Renal cortex interstitium (tissue), 11 donors: ENCODE data around the gene SYNE4. TPM values are rescaled to one million over a fixed set of nuclear protein-coding genes. Genes with fewer than 3 reads are reported as not detected.
"Not testable (repeated sequence)": the region's sequence is repeated elsewhere in the genome, so short reads cannot be mapped to it uniquely, and the experiment has no call there.

Experiments used
- DNase-seq, 11 donors: peaks; one replicate each; pipeline ENCODE4 v3.0.0-alpha.2; 2013; ENCODE audit warnings: low read depth in 9 of 11, low spot score in 4 of 11; ENCODE audit errors: extremely low read depth in 1 of 11
- polyA plus RNA-seq, 3 donors: library from polyadenylated mRNA; unstranded; fragments of 120-200 nt; gene quantifications; one replicate each; pipeline ENCODE4 v1.2.1, GENCODE V29; 2013; ENCODE audit not compliant: insufficient read length in 3 of 3

SYNE4 gene
- polyA plus RNA-seq, 3 donors = 9.8 to 16.4 (median 11.8) TPM

DNA sequence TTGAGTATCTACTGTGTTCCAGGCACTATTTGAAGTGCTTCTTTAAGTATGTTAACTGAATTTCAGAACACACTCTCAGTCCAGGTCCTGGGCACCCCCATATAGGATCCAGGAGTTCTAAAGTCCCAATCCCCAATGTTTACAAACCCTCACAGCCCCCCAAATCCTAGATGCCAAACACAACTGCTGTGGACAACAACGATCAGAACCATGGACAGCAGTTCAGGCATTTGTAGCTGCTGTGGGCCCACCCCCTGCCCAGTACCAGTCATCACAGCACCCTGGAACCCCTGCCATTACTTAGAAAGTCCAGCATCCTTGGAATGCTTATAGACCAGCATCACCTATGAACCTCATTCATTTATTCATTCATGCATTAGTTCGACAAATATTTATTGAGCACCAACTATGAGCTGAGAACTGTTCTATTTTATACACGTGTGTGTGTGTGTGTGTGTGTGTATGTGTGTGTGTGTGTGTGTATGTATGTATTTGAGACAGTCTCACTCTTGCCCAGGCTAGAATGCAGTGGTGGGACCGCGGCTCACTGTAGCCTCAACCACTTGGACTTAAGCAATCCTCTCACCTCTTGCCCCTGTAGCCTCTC lies 32.9 kb downstream of the SYNE4 start:
- DNase-seq = peak in 1 of 11 donors; percentile 20

DNA sequence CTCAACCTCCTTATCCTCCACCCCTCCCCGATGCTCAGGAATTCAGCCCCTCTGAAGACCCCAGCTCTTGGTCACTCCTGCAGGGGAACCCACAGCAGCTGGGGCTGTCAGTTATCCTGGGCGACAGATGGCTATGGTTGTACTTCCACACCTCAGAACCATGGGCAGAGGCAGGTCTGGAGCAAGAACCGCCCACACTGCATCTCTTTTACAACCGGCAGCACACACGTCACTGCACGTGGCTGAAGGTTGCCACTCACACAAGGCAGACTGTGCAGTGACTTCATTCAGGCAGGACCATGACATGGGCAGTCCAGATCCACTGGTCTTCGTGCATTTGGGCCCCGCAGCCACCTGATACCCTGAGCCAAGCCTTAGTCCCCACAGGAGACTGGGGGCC lies 35.1 kb downstream of the SYNE4 start:
- DNase-seq = no peak

DNA sequence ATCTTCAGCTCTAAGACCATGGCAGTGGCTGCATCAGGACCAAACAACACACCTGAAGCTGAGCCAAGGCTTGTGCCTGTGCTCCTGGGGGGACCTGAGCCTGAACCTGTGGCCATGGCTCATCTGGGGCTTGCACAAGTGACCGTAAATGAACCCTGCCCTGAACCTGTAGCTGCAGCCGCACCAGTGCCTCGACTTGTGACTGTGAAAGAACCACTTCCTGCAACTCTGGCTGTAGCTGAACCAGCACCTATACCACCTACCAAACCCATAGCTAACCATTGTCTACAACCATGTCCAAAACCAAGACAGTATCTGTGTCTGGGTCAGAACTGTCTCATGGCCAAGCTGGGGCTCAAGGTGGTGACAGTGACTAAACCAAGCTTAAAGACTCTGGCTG lies 41.8 kb downstream of the SYNE4 start:
- no peak for DNase-seq

DNA sequence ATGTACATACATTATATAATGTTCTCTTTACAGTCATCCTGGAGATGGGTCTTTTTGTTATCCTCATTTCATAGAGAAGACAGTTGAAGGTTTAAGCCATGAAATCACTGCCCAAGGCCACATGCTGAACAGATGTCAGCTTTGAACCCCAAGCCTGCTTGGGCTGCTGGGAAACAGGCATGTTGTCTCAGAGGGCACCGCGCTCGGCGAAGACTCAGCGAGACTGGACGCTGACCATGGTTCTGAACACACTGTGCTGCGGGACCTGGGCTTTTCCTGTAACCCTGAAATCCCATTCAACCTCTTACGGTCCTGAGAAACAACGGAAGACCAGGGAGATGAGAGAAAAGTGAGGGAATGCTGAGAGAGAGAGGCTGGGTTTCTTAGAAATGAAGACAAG lies 45.1 kb downstream of the SYNE4 start:
- peak; percentile 45 to 81 (median 66) for DNase-seq

- no peak for DNase-seq
Observed at GRCh38 chr19:35960432-35960972, 48.1 kb downstream of the SYNE4 start.

GRCh38 chr19:35959968-35960320 lies 48.7 kb downstream of the SYNE4 start:
- no peak for DNase-seq

GRCh38 chr19:35959040-35959967 lies 49.3 kb downstream of the SYNE4 start:
- no peak for DNase-seq

DNA sequence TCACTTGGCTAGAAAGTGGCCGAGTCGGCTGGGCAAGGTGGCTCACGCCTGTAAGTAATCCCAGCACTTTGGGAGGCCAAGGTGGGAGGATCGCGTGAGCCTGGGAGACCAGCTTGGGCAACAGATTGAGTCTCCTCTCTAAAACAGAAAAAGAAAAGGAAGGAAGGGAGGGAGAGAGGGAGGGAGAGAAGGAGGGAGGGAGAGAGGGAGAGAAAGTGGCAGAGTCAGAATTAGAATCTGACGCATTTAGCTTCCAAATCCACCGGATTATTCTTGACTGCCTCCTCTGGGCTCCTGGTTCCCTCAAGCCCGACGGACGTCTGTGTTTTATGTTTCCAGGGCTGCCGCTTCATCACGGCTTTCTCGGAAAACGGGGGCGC lies 50.0 kb downstream of the SYNE4 start:
- no peak for DNase-seq

- DNase-seq = not testable (repeated sequence)
Observed at GRCh38 chr19:35957411-35957810, 51.2 kb downstream of the SYNE4 start.

GRCh38 chr19:35955881-35956634 lies 52.6 kb downstream of the SYNE4 start:
- DNase-seq = no peak

Other genes starting within 250 kb of the SYNE4 start
- 10 to 100 TPM; 17.7 to 45.7 (median 33.6) TPM for gene ARHGAP33, start 233.2 kb downstream of the SYNE4 start, polyA plus RNA-seq
- 10 to 100 TPM; 28.7 to 50.1 (median 42.4) TPM for gene PRODH2, start 196.0 kb downstream of the SYNE4 start, polyA plus RNA-seq
- gene NPHS1, start 156.3 kb downstream of the SYNE4 start, polyA plus RNA-seq = 100 to 1,000 TPM; 138 to 184 (median 158) TPM
- gene KIRREL2, start 151.9 kb downstream of the SYNE4 start, polyA plus RNA-seq = 10 to 100 TPM in 1 of 3 donors, 1 to 10 TPM in 2; 9.5 to 12.0 (median 9.6) TPM
- 10 to 100 TPM; 24.2 to 27.4 (median 27.3) TPM for gene APLP1, start 140.2 kb downstream of the SYNE4 start, polyA plus RNA-seq
- 1 to 10 TPM; 2.4 to 5.9 (median 3.6) TPM for gene NFKBID, start 108.3 kb downstream of the SYNE4 start, polyA plus RNA-seq
- 1 to 10 TPM; 3.3 to 5.4 (median 5.3) TPM for gene HCST, start 106.3 kb downstream of the SYNE4 start, polyA plus RNA-seq
- 10 to 100 TPM in 2 of 3 donors, 1 to 10 TPM in 1; 9.0 to 14.3 (median 11.9) TPM for gene TYROBP, start 100.5 kb downstream of the SYNE4 start, polyA plus RNA-seq
- 10 to 100 TPM in 2 of 3 donors, 1 to 10 TPM in 1; 8.2 to 13.9 (median 13.3) TPM for gene LRFN3, start 72.4 kb downstream of the SYNE4 start, polyA plus RNA-seq
- gene SDHAF1, start 13.6 kb downstream of the SYNE4 start, polyA plus RNA-seq = 10 to 100 TPM; 10.6 to 15.7 (median 15.3) TPM
- gene ALKBH6, start 5.4 kb upstream of the SYNE4 start, polyA plus RNA-seq = 10 to 100 TPM; 14.0 to 15.8 (median 15.4) TPM
- gene CLIP3, start 24.1 kb upstream of the SYNE4 start, polyA plus RNA-seq = 10 to 100 TPM; 51.9 to 54.0 (median 53.7) TPM
- gene THAP8, start 45.5 kb upstream of the SYNE4 start, polyA plus RNA-seq = 10 to 100 TPM in 2 of 3 donors, 1 to 10 TPM in 1; 9.0 to 14.8 (median 13.9) TPM
- gene WDR62, start 46.1 kb upstream of the SYNE4 start, polyA plus RNA-seq = 1 to 10 TPM; 4.4 to 6.2 (median 5.0) TPM
- not detected for gene OVOL3, start 102.3 kb upstream of the SYNE4 start, polyA plus RNA-seq
- gene POLR2I, start 106.1 kb upstream of the SYNE4 start, polyA plus RNA-seq = 10 to 100 TPM; 46.2 to 58.4 (median 49.9) TPM
- 100 to 1,000 TPM; 107 to 146 (median 119) TPM for gene TBCB, start 106.7 kb upstream of the SYNE4 start, polyA plus RNA-seq
- 100 to 1,000 TPM; 522 to 608 (median 545) TPM for gene CAPNS1, start 131.3 kb upstream of the SYNE4 start, polyA plus RNA-seq
- gene COX7A1, start 143.6 kb upstream of the SYNE4 start, polyA plus RNA-seq = 10 to 100 TPM; 16.5 to 30.8 (median 30.2) TPM
- 1 to 10 TPM; 7.0 to 7.8 (median 7.0) TPM for gene ZNF565, start 205.9 kb upstream of the SYNE4 start, polyA plus RNA-seq
- gene ZNF146, start 206.3 kb upstream of the SYNE4 start, polyA plus RNA-seq = 100 to 1,000 TPM; 123 to 168 (median 139) TPM